ENCODE measurements around the gene CLEC16A.

Gene CLEC16A

DNA sequence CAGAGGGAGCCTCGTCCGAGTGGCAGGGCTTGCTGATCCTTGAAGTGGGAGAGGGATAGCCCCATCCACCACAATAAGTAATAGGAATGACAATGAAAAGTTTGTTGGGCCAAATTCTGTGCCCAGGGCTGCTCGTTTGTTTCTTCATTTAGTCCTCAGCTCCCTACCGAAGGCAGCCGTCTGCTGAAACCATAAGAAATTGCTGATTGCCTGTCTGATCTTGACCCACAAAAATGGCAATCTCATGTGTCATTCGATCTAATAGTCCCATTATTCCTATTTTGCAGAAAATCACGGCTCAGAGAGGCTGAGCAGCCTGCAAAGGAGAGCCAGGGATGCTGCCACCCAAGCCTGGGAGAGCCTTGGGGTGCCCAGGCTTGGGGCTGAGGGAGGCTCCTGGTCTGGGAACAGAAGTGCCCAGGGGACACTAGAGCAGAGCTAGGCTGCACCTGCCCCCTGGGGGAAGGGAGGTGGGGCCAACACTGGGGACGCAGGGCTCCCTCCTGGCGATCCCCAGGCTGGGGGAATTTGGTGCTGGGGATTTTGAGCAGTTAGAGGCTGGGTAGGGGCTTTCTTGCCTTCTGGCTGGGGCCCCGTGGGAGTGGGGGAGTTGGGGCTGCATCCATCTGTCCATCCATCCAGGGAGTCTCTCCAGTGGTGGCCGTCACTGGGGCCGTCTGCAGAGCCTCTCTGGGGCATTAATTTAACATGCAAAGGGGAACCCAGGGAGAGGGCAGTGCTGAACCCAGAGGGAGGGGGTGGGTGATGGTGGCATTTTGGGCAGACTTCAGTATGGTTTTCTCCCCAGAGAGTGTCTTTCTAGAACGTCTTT, 258.1 kb downstream of the CLEC16A start:
- DNase-seq (ENCODE audit: insufficient read length, low spot score) = no peak

DNA sequence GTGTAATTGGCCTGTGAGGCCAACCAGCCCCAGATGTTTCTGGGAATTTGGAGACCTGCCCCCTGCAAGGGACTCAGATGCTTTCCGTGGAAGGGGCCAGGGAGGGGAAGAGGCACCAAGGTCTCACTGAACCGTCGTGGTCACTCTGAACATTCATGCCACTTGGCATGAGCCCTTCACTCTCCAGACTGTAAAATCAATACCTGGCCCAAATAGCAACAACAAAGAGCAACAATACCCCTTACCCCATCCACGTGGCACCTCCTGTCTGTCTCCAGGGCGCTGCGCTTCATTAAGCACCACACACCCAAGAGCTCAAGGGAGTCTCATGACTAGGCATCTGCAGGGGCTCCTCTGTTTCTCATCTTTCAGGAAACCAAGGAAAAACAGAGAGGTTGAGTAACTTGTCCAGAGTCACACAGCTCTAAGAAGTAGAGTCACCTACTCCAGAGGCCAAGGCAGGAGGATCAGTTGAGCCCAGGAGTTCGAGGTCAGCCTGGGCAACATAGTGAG, 258.8 kb downstream of the CLEC16A start:
- TF ChIP-seq, protein P1, sequence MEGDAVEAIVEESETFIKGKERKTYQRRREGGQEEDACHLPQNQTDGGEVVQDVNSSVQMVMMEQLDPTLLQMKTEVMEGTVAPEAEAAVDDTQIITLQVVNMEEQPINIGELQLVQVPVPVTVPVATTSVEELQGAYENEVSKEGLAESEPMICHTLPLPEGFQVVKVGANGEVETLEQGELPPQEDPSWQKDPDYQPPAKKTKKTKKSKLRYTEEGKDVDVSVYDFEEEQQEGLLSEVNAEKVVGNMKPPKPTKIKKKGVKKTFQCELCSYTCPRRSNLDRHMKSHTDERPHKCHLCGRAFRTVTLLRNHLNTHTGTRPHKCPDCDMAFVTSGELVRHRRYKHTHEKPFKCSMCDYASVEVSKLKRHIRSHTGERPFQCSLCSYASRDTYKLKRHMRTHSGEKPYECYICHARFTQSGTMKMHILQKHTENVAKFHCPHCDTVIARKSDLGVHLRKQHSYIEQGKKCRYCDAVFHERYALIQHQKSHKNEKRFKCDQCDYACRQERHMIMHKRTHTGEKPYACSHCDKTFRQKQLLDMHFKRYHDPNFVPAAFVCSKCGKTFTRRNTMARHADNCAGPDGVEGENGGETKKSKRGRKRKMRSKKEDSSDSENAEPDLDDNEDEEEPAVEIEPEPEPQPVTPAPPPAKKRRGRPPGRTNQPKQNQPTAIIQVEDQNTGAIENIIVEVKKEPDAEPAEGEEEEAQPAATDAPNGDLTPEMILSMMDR (IDR thresholded peaks at IDR 0.05; ENCODE audit: insufficient read depth, missing control alignments) = no peak
- FAIRE-seq = no peak
- DNase-seq (ENCODE audit: insufficient read length, low spot score) = no peak

More for the DNA sequence above, 258.1 kb downstream of the CLEC16A start:
- FAIRE-seq = no peak
- TF ChIP-seq, protein P1 (IDR thresholded peaks at IDR 0.05; ENCODE audit: insufficient read depth, missing control alignments) = no peak

DNA sequence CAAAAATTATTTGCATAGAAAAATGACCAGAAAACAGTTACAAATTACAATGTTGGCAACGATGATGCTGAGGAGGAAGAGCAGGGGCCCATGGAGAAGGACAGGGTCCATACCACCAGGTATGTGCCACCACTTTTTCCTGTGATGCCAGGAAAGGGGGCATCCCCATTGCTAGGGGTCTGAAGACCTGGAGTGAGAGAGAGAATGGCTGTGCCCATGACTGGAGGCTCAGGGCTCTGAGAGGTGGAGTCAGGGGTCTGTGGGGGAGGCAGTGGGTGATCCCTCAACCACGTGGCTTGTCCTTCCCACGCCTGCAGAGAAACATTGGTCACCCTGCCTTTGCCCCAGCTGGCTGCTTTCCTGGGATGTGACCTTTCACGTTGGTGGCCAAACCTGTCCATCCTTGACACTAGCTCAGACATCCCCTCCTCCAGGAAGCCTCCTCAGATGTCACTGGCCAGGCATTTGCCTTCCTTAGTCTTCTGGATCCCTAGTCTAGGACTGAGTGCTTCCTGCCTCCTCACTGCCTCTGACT, 260.2 kb downstream of the CLEC16A start:
- no peak for DNase-seq (ENCODE audit: insufficient read length, low spot score)
- FAIRE-seq = no peak
- TF ChIP-seq, protein P1 (IDR thresholded peaks at IDR 0.05; ENCODE audit: insufficient read depth, missing control alignments) = no peak

DNA sequence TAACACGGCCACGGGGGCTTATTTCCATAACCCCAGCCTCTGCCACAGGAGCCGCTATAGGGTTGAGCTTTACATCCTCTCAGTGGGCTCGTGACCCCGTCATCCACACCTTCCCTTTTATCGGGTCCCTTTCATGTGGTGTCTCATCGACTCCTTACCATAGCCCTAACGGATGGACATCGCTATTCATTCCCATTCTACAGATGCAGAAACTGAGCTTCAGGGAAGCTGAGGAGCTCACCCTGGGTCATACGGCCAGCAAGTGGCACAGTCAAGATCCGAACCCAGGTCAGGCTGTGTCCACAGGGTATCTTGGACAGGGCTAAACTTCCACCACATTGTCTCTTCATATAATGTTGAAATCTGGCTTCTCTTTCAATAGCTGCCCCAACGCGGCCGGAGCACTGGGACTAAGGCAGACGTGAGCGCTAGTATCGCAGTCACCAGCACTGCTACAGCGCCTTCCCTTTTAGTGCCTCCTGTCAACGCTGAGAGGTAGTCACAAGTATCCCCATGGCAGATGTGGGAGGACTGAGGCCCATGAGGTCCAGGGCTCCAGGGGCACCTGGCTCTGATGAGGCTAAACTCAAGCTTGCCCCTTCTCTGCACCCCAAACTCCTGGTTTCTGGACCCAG, 260.8 kb downstream of the CLEC16A start:
- TF ChIP-seq, protein P1 (IDR thresholded peaks at IDR 0.05; ENCODE audit: insufficient read depth, missing control alignments) = no peak
- DNase-seq (ENCODE audit: insufficient read length, low spot score) (no peak), FAIRE-seq (no peak)

DNA sequence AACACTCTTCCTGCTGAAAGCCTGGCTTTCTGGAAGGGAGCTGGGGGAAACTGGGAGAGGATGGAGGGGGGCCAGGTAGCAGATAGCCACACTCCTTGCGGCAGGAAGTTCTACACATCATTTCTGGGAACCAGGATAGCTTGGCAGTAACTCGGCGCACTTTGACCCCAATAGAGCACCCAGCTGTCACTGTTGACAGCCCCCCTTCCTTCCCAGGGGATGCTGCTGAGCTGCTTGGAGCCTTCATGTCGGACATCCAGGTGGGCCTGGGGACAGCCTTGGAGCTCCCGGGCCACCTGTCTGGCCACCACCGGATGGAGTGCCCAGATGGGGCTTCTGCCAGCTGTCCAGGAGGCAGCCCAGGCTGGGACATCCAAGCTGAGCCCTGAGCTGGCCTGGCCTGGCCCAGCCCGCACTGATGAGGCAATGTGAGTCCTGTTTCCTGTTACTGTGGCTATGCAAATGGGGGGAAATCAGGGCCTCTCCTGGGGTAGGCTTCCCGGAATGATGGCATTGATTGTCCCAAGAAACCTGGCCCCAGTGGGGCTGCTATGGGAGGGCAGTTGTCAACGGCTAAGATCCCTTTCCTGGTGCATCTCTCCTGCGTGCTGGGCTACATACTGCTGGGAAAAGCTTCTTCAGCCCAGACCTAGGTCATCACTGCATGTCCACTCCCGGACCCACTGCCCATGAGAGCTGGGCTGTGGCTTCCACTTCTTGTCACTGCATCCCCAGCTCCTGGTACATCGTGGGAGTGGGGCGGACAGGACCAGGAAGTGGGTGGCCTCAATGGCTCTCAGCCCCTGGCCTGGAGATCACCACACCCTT, 261.6 kb downstream of the CLEC16A start:
- TF ChIP-seq, protein P1 (IDR thresholded peaks at IDR 0.05; ENCODE audit: insufficient read depth, missing control alignments) = no peak
- no peak for DNase-seq (ENCODE audit: insufficient read length, low spot score)
- FAIRE-seq = no peak

DNA sequence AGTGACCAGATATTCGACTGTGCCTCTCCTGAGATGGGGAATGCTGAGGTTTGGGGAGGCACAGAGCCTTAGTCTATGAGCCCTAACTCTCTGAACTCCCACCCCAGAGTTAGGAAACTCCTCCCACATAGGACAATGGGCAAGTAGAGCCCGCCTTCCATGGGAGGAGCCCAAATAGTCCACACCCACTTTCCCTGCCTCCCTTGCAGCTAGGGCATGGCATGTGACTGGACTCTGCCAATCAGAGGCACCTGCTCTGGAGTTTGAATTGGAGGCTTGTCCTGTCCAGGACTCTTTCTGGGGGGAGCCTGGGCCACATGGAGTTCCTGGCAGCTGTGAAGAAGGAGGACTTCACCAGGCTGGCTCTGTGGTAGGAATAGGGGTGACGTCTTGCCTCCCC, 263.3 kb downstream of the CLEC16A start:
- TF ChIP-seq, protein P1 (IDR thresholded peaks at IDR 0.05; ENCODE audit: insufficient read depth, missing control alignments) = no peak
- DNase-seq (ENCODE audit: insufficient read length, low spot score) (no peak), FAIRE-seq (no peak)

Measured in D721Med (cell line).